Measurements from ENCODE around the gene TRAF3IP1.

DNA sequence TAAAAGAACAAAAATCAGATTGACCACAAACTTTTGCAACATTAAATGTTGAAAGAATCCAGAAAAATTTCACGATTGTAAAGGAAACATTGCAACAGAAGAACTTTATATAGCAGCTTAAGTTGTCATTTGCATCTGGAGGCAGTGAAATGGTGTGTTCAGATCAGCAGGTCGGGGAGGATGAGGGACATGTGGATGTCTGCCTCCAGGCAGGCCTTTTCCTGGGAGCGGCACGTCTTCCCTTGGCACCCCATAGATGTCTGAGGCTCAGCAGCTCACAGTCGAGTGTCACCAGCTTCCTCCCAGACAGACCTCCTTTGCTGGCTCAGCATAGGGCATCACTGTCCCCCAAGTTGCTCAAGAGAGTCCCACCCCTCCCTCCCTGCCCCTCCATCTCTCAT lies 62.1 kb downstream of the TRAF3IP1 start:
- no peak for TF ChIP-seq POLR2A (IDR thresholded peaks at IDR 0.05)
- TF ChIP-seq, protein P1, sequence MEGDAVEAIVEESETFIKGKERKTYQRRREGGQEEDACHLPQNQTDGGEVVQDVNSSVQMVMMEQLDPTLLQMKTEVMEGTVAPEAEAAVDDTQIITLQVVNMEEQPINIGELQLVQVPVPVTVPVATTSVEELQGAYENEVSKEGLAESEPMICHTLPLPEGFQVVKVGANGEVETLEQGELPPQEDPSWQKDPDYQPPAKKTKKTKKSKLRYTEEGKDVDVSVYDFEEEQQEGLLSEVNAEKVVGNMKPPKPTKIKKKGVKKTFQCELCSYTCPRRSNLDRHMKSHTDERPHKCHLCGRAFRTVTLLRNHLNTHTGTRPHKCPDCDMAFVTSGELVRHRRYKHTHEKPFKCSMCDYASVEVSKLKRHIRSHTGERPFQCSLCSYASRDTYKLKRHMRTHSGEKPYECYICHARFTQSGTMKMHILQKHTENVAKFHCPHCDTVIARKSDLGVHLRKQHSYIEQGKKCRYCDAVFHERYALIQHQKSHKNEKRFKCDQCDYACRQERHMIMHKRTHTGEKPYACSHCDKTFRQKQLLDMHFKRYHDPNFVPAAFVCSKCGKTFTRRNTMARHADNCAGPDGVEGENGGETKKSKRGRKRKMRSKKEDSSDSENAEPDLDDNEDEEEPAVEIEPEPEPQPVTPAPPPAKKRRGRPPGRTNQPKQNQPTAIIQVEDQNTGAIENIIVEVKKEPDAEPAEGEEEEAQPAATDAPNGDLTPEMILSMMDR (IDR thresholded peaks at IDR 0.05), result no peak

All from uterus (tissue), 2 donors.